ENCODE data around the gene ANKRD33.

ANKRD33 gene

GRCh38 chr12:51887476-51888315 is at the start of gene ANKRD33:
Gene ANKRD33 (plus strand): TSS chr12:51888103. CDS start chr12:51888187, 84 bp downstream.
- DNase-seq (ENCODE audit: low spot score) = no peak

- DNase-seq (ENCODE audit: low spot score) = no peak
These were observed 49.1 kb upstream of the ANKRD33 start for GRCh38 chr12:51838762-51839161.

- DNase-seq (ENCODE audit: low spot score) = no peak
These were observed 48.5 kb upstream of the ANKRD33 start for GRCh38 chr12:51839310-51839947.

- DNase-seq (ENCODE audit: low spot score) = no peak
These were observed 46.9 kb upstream of the ANKRD33 start for GRCh38 chr12:51840966-51841365.

- no peak for DNase-seq (ENCODE audit: low spot score)
These were observed 46.2 kb upstream of the ANKRD33 start for GRCh38 chr12:51841727-51842126.

- DNase-seq (ENCODE audit: low spot score) = no peak
These were observed 43.0 kb upstream of the ANKRD33 start for GRCh38 chr12:51844854-51845253.

- no peak for DNase-seq (ENCODE audit: low spot score)
These were observed 42.4 kb upstream of the ANKRD33 start for GRCh38 chr12:51845482-51845881.

- DNase-seq (ENCODE audit: low spot score) = no peak
These were observed 41.6 kb upstream of the ANKRD33 start for GRCh38 chr12:51846271-51846691.

- no peak for DNase-seq (ENCODE audit: low spot score)
These were observed 40.8 kb upstream of the ANKRD33 start for GRCh38 chr12:51846911-51847642.

GRCh38 chr12:51847643-51848325 is 40.1 kb upstream of the ANKRD33 start:
- no peak for DNase-seq (ENCODE audit: low spot score)

GRCh38 chr12:51848326-51848727 is 39.6 kb upstream of the ANKRD33 start, which contains the start of gene FIGNL2:
Gene FIGNL2 (minus strand): TSS chr12:51848718. CDS start chr12:51822413, 26,305 bp downstream.
- no peak for DNase-seq (ENCODE audit: low spot score)

- no peak for DNase-seq (ENCODE audit: low spot score)
These were observed 38.8 kb upstream of the ANKRD33 start for GRCh38 chr12:51848841-51849735.

GRCh38 chr12:51850081-51850964 is 37.6 kb upstream of the ANKRD33 start:
- no peak for DNase-seq (ENCODE audit: low spot score)

- no peak for DNase-seq (ENCODE audit: low spot score)
These were observed 37.0 kb upstream of the ANKRD33 start for GRCh38 chr12:51850965-51851299.

- no peak for DNase-seq (ENCODE audit: low spot score)
These were observed 36.3 kb upstream of the ANKRD33 start for GRCh38 chr12:51851413-51852124.

GRCh38 chr12:51852404-51853137 is 35.3 kb upstream of the ANKRD33 start:
- no peak for DNase-seq (ENCODE audit: low spot score)

- DNase-seq (ENCODE audit: low spot score) = no peak
These were observed 32.1 kb upstream of the ANKRD33 start for GRCh38 chr12:51855586-51856428.

GRCh38 chr12:51860986-51861385 is 26.9 kb upstream of the ANKRD33 start:
- DNase-seq (ENCODE audit: low spot score) = no peak

Data from RKO (cell line).